Measurements from ENCODE around the gene PODN.

The PODN gene

DNA sequence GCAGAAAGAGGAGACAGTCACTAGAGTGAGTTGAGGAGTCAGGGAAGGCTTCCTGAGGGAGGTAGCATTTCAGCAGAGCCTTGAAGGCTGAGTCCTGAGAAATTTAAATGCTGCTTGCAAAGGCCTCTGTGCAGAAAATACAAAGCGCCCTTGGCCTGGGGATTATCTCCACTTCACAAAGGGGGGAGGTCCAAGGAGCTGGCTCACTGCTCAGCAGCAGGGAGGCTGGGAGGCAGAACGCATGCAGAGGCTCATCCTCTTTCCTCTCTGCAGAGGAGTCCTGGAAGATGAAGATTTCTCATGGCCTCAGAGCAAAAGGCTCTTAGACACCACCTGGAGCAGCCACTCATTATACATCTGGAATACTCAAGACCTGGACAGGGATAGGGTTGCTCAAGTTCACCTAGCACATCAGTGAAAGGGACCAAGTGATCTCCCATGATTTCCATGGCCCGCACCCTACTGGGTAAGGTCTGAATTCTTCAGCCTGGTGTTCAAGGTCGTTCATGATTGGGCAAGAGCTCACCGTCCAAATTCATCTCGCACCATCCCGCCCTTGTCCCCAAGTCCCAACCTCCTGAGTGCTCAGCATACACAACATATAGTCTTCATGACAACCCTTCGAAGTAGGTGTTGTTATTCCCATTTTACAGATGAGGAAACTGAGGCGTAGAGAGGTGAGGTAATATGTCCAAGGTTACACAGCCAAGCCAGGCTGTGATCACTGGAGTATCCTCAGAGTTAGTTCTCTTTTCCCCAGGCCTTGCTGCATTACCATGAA is 71.4 kb downstream of the PODN start:
- DNase-seq (ENCODE audit: low read depth) = no peak

DNA sequence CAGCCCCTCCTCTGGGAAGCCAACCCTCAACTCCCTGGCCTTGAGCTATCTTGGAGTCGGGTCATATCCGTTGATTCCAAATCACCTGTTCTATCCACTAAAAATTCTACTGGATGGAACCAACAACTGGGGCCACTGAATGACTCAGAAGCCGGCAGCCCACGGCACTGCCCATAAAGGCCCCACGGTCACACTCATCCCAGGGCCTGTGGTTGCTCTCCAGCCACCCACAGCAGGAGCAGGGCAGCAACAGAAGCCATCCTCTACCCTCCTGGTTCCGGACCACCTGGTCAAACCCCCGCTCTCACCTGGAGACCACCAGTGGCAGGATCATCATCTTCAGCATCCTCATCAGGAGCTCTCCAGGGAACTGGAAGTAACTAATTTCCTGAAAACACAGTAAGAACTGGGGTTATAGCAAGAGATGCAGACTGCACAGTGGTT is 72.1 kb downstream of the PODN start:
- DNase-seq (ENCODE audit: low read depth) = no peak
